Astrocyte (in vitro differentiated cells and primary cell): ENCODE data around the gene EP400. TPM values are rescaled to one million over a fixed set of nuclear protein-coding genes. Genes with fewer than 3 reads are reported as not detected.

Experiments used
- DNase-seq: peaks from one replicate; pipeline ENCODE4 v3.0.0-alpha.2; 2010; ENCODE audit warnings: low read depth
- FAIRE-seq: peaks from 2 replicates; lab custom pipeline; 2011; peaks lifted over from hg19 to GRCh38; lab: Jason Lieb, UNC
- H2AFZ ChIP-seq: 2 replicates; pipeline ENCODE4 v1.6.0; 2012; ENCODE audit warnings: low read depth, low read length, inconsistent platforms
- H3K27ac ChIP-seq: 2 replicates; pipeline ENCODE4 v1.5.1; 2011; ENCODE audit warnings: low read depth, low read length, inconsistent platforms
- H3K27me3 ChIP-seq: 2 replicates; pipeline ENCODE4 v1.6.0; 2011; ENCODE audit warnings: low read length, inconsistent platforms; ENCODE audit not compliant: insufficient read depth
- H3K36me3 ChIP-seq: 2 replicates; pipeline ENCODE4 v1.5.1; 2011; ENCODE audit warnings: low read length, inconsistent platforms; ENCODE audit not compliant: insufficient read depth
- H3K4me1 ChIP-seq: 2 replicates; pipeline ENCODE4 v1.5.1; 2011; ENCODE audit warnings: low read length, inconsistent platforms; ENCODE audit not compliant: insufficient read depth
- H3K4me2 ChIP-seq: 2 replicates; pipeline ENCODE4 v1.6.0; 2012; ENCODE audit warnings: low read length, inconsistent platforms
- H3K4me3 ChIP-seq: 2 replicates; pipeline ENCODE4 v1.5.1; 2011; ENCODE audit warnings: low read depth, mild to moderate bottlenecking, low read length, inconsistent platforms; ENCODE audit not compliant: insufficient read depth
- H3K79me2 ChIP-seq: 2 replicates; pipeline ENCODE4 v1.6.0; 2012; ENCODE audit warnings: mild to moderate bottlenecking, low read length, inconsistent platforms; ENCODE audit not compliant: insufficient read depth
- H3K9ac ChIP-seq: 2 replicates; pipeline ENCODE4 v1.6.0; 2012; ENCODE audit warnings: mild to moderate bottlenecking, low read length, inconsistent platforms
- H3K9me3 ChIP-seq: 2 replicates; pipeline ENCODE4 v1.5.1; 2012; ENCODE audit warnings: low read depth, mild to moderate bottlenecking, low read length, inconsistent platforms; ENCODE audit not compliant: insufficient read depth
- H4K20me1 ChIP-seq: 2 replicates; pipeline ENCODE4 v1.6.0; 2012; ENCODE audit warnings: low read length, inconsistent platforms; ENCODE audit not compliant: insufficient read depth
- H3K27ac Mint-ChIP-seq: one replicate; pipeline ENCODE4 v1.8.0; 2021; ENCODE audit warnings: mild to moderate bottlenecking, mixed read lengths; ENCODE audit not compliant: unreplicated experiment
- H3K27me3 Mint-ChIP-seq: one replicate; pipeline ENCODE4 v1.8.0; 2021; ENCODE audit warnings: low read depth, mixed read lengths; ENCODE audit not compliant: unreplicated experiment
- H3K36me3 Mint-ChIP-seq: one replicate; pipeline ENCODE4 v1.8.0; 2021; ENCODE audit warnings: low read depth, mixed read lengths; ENCODE audit not compliant: unreplicated experiment
- H3K4me1 Mint-ChIP-seq: one replicate; pipeline ENCODE4 v1.8.0; 2021; ENCODE audit warnings: low read depth, mixed read lengths; ENCODE audit not compliant: unreplicated experiment
- H3K4me3 Mint-ChIP-seq: one replicate; pipeline ENCODE4 v1.8.0; 2021; ENCODE audit warnings: mild to moderate bottlenecking, moderate library complexity, mixed read lengths; ENCODE audit not compliant: unreplicated experiment
- H3K9me3 Mint-ChIP-seq: one replicate; pipeline ENCODE4 v1.8.0; 2021; ENCODE audit warnings: mild to moderate bottlenecking, mixed read lengths; ENCODE audit not compliant: unreplicated experiment
- CTCF ChIP-seq: IDR thresholded peaks from 2 replicates; pipeline ENCODE4 v1.5.1; 2011; ENCODE audit warnings: low read depth, mild to moderate bottlenecking, inconsistent platforms, low read length, moderate library complexity; ENCODE audit not compliant: insufficient read depth
- EZH2 ChIP-seq: IDR thresholded peaks from 2 replicates; pipeline ENCODE4 v1.6.1; 2012; ENCODE audit warnings: mild to moderate bottlenecking, low read length, inconsistent platforms; ENCODE audit not compliant: insufficient read depth
- total RNA-seq: library from RNA; stranded (reverse); gene quantifications from 2 replicates; pipeline ENCODE4 v1.2.1, GENCODE V29; 2021

EP400 gene
- total RNA-seq, 1 donor from 2014 or later: 39.8 TPM

- H3K4me3 ChIP-seq: no peak overlapping the region
- no peaks in the 10 kb centered on the region for H3K9me3 Mint-ChIP-seq
- H3K27ac ChIP-seq: no peak overlapping the region
- TF ChIP-seq CTCF (no peak), EZH2 (no peak)
- H3K9ac ChIP-seq: no peak overlapping the region
- peaks cover 36% of the 10 kb centered on the region for H3K4me1 Mint-ChIP-seq
- no peaks in the 10 kb centered on the region for H3K9me3 ChIP-seq
- H2AFZ ChIP-seq: no peak overlapping the region
- no peaks in the 10 kb centered on the region for H3K27me3 Mint-ChIP-seq
- DNase-seq (no peak), FAIRE-seq (no peak)
- peaks cover 4% of the 10 kb centered on the region for H4K20me1 ChIP-seq
- no peaks in the 10 kb centered on the region for H3K27me3 ChIP-seq
- no peaks in the 10 kb centered on the region for H3K79me2 ChIP-seq
- no peak overlapping the region for H3K4me3 Mint-ChIP-seq
- peaks cover 22% of the 10 kb centered on the region for H3K4me1 ChIP-seq
- peaks cover 20% of the 10 kb centered on the region for H3K36me3 Mint-ChIP-seq
- no peak overlapping the region for H3K27ac Mint-ChIP-seq
- no peak overlapping the region for H3K4me2 ChIP-seq
- peaks cover 15% of the 10 kb centered on the region for H3K36me3 ChIP-seq
These were observed 37.2 kb downstream of the EP400 start for GRCh38 chr12:131986910-131987309.

- H3K9me3 ChIP-seq: no peaks in the 10 kb centered on the region
- H3K9ac ChIP-seq: no peak overlapping the region
- no peaks in the 10 kb centered on the region for H4K20me1 ChIP-seq
- no peak overlapping the region for H3K4me2 ChIP-seq
- H2AFZ ChIP-seq: no peak overlapping the region
- peaks cover 24% of the 10 kb centered on the region for H3K36me3 Mint-ChIP-seq
- no peak overlapping the region for H3K27ac Mint-ChIP-seq
- H3K27me3 ChIP-seq: no peaks in the 10 kb centered on the region
- FAIRE-seq: no peak
- H3K36me3 ChIP-seq: peaks cover 15% of the 10 kb centered on the region
- H3K27me3 Mint-ChIP-seq: no peaks in the 10 kb centered on the region
- TF ChIP-seq CTCF (no peak), EZH2 (no peak)
- H3K9me3 Mint-ChIP-seq: no peaks in the 10 kb centered on the region
- no peak for DNase-seq
- no peak overlapping the region for H3K4me3 Mint-ChIP-seq
- H3K4me1 Mint-ChIP-seq: peaks cover 43% of the 10 kb centered on the region
- no peak overlapping the region for H3K27ac ChIP-seq
- H3K79me2 ChIP-seq: peaks cover 2% of the 10 kb centered on the region
- H3K4me3 ChIP-seq: no peak overlapping the region
- peaks cover 27% of the 10 kb centered on the region for H3K4me1 ChIP-seq
These were observed 37.8 kb downstream of the EP400 start for GRCh38 chr12:131987552-131987951.

GRCh38 chr12:131988054-131988796 is 38.5 kb downstream of the EP400 start:
- Histone ChIP-seq H3K9me3 (no peaks in the 10 kb centered on the region), H3K4me1 (peaks cover 29% of the 10 kb centered on the region), H2AFZ (no peak overlapping the region), H3K4me2 (no peak overlapping the region), H3K27me3 (no peaks in the 10 kb centered on the region), H3K36me3 (peaks cover 14% of the 10 kb centered on the region), H3K79me2 (peaks cover 5% of the 10 kb centered on the region), H3K27ac (no peak overlapping the region), H3K4me3 (no peak overlapping the region), H3K9ac (no peak overlapping the region), H4K20me1 (no peaks in the 10 kb centered on the region)
- FAIRE-seq (no peak), DNase-seq (no peak)
- H3K4me1 Mint-ChIP-seq: peaks cover 46% of the 10 kb centered on the region
- no peak overlapping the region for H3K4me3 Mint-ChIP-seq
- no peaks in the 10 kb centered on the region for H3K27me3 Mint-ChIP-seq
- no peaks in the 10 kb centered on the region for H3K9me3 Mint-ChIP-seq
- no peak for TF ChIP-seq EZH2
- TF ChIP-seq CTCF: no peak
- no peak overlapping the region for H3K27ac Mint-ChIP-seq
- H3K36me3 Mint-ChIP-seq: peaks cover 27% of the 10 kb centered on the region
